Activated CD4-positive, alpha-beta T cell treated with anti-CD3 and anti-CD28 coated beads, Interleukin-2, amount 10 ng/mL, durations not matched to agents 7 days and 5 days (primary cell): ENCODE data around the gene TEC. TPM values are rescaled to one million over a fixed set of nuclear protein-coding genes. Genes with fewer than 3 reads are reported as not detected.
"Not testable (repeated sequence)": the region's sequence is repeated elsewhere in the genome, so short reads cannot be mapped to it uniquely, and the experiment has no call there.

Source experiments
- CTCF ChIA-PET: fragments of 350-600 bp; sonication (Branson Sonifier 250); formaldehyde crosslinking; loops from one replicate; lab custom pipeline; 2021; ENCODE audit warnings: antibody characterized with exemption; lab: Charles Lee
- POLR2A ChIA-PET: fragments of 350-600 bp; sonication (Branson Sonifier 250); formaldehyde crosslinking; loops from one replicate; lab custom pipeline; 2021; ENCODE audit warnings: antibody characterized with exemption; lab: Charles Lee
- DNase-seq: peaks from one replicate; pipeline ENCODE4 v3.0.0-alpha.2; 2020
- H3K27ac Mint-ChIP-seq: one replicate; pipeline ENCODE4 v1.8.0; 2021; ENCODE audit warnings: mild to moderate bottlenecking, moderate library complexity, mixed read lengths
- H3K27me3 Mint-ChIP-seq: one replicate; pipeline ENCODE4 v1.8.0; 2021; ENCODE audit warnings: mixed read lengths
- H3K36me3 Mint-ChIP-seq: one replicate; pipeline ENCODE4 v1.8.0; 2021; ENCODE audit warnings: low read depth, mixed read lengths
- H3K4me1 Mint-ChIP-seq: one replicate; pipeline ENCODE4 v1.8.0; 2021; ENCODE audit warnings: mixed read lengths
- H3K4me3 Mint-ChIP-seq: one replicate; pipeline ENCODE4 v1.8.0; 2021; ENCODE audit warnings: mild to moderate bottlenecking, moderate library complexity, mixed read lengths
- H3K9me3 Mint-ChIP-seq: one replicate; pipeline ENCODE4 v1.8.0; 2021; ENCODE audit warnings: mixed read lengths
- total RNA-seq, 2 experiments: library from RNA; stranded (reverse); gene quantifications; one replicate each; pipeline ENCODE4 v1.2.3, GENCODE V29; 2021

TEC gene
- total RNA-seq, 2 experiments from 2014 or later, result 1.0 to 1.1 TPM

DNA sequence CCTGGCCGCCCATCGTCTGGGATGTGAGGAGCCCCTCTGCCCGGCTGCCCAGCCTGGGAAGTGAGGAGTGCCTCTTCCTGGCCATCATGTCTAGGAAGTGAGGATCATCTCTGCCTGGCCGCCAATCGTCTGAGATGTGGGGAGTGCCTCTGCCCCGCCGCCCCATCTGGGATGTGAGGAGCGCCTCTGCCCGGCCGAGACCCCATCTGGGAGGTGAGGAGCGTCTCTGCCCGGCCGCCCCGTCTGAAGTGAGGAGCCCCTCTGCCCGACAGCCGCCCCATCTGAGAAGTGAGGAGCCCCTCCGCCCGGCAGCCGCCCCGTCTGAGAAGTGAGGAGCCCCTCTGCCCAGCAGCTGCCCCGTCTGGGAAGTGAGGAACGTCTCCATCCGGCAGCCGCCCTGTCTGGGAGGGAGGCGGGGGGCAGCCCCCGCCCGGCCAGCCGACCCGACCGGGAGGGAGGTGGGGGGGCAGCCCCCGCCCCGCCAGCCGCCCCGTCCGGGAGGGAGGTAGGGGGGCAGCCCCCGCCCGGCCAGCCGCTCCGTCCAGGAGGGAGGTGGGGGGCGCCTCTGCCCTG lies 22.7 kb upstream of the TEC start:
- H3K9me3 Mint-ChIP-seq, H3K4me1 Mint-ChIP-seq, H3K27me3 Mint-ChIP-seq, CTCF ChIA-PET, DNase-seq, POLR2A ChIA-PET, H3K36me3 Mint-ChIP-seq, H3K27ac Mint-ChIP-seq, H3K4me3 Mint-ChIP-seq: not testable (repeated sequence)

DNA sequence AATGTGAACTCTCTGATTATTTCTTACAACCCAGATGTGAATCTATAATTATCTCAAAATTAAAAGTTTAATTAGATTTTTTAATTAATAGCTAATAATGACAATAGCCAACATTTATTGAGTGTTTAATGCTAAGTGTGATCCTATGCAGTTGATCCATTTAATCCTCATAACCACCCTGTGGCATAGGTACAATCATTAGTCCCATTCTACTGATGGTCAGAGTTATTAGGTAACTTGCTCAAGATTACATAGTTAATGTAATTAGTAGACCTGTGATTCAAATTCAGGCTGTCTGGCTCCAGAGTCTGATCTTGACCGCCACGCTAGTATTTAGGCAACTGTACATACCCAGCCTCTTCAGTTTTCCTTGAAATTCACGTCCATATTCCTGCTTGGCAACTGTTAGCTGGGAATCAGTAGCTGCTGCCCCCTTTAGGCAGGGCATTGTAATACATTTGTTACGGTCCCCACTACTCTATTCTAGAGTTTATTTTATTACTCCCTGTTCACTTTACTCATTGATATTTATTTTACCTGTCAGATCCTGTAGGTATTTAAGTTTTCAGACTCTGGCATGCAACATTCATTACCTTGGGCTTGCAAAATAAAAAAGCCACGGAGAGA lies 20.6 kb upstream of the TEC start:
- Mint-ChIP-seq H3K27ac (no peak overlapping the region), H3K4me1 (no peaks in the 10 kb centered on the region), H3K27me3 (peaks cover 2% of the 10 kb centered on the region), H3K4me3 (no peak overlapping the region), H3K9me3 (no peaks in the 10 kb centered on the region), H3K36me3 (no peaks in the 10 kb centered on the region)
- ChIA-PET POLR2A (no interaction called here), CTCF (interaction anchor here (1.3 kb wide), 1 partner anchor 10 kb away, joined by 3 read pairs; no protein-coding TSS in a partner anchor)
- DNase-seq, result no peak

GRCh38 chr4:48286060-48286459 lies 16.4 kb upstream of the TEC start:
- H3K4me1 Mint-ChIP-seq, DNase-seq, CTCF ChIA-PET, H3K4me3 Mint-ChIP-seq, H3K9me3 Mint-ChIP-seq, H3K27ac Mint-ChIP-seq, POLR2A ChIA-PET, H3K36me3 Mint-ChIP-seq: not testable (repeated sequence)
- peaks cover 38% of the 10 kb centered on the region for H3K27me3 Mint-ChIP-seq

DNA sequence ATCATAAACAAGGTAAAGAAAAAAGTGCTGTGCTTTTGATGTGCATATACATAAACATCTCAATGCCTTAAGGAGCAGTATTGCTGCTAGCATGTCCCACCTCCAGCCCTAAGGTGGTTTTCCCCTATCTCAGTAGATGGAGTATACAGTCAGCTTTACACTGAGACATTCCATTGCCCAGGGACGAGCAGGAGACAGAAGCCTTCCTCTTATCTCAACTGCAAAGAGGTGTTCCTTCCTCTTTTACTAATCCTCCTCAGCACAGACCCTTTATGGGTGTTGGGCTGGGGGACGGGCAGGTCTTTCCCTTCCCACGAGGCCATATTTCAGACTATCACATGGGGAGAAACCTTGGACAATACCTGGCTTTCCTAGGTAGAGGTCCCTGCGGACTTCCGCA lies 16.0 kb upstream of the TEC start:
- H3K36me3 Mint-ChIP-seq, H3K27ac Mint-ChIP-seq, H3K4me1 Mint-ChIP-seq, DNase-seq, H3K9me3 Mint-ChIP-seq, H3K4me3 Mint-ChIP-seq, CTCF ChIA-PET, POLR2A ChIA-PET: not testable (repeated sequence)
- peaks cover 40% of the 10 kb centered on the region for H3K27me3 Mint-ChIP-seq

GRCh38 chr4:48275686-48276085 lies 6.0 kb upstream of the TEC start:
- Mint-ChIP-seq H3K27me3 (peaks cover 6% of the 10 kb centered on the region), H3K9me3 (peaks cover 10% of the 10 kb centered on the region), H3K36me3 (no peaks in the 10 kb centered on the region), H3K4me3 (no peak overlapping the region), H3K27ac (no peak overlapping the region), H3K4me1 (peaks cover 9% of the 10 kb centered on the region)
- DNase-seq, result no peak
- ChIA-PET POLR2A (no interaction called here), CTCF (interaction anchor here (0.5 to 1.1 kb wide), 3 partner anchors 45 to 524 kb away, joined by 3 to 4 read pairs (median 4); partner anchors contain the start of gene SLAIN2)

- DNase-seq, result no peak
- CTCF ChIA-PET, result interaction anchor here (0.5 to 1.1 kb wide), 4 partner anchors 36 to 525 kb away, joined by 3 to 4 read pairs (median 4); partner anchors contain the start of gene SLAIN2
- H3K9me3 Mint-ChIP-seq, result peaks cover 8% of the 10 kb centered on the region
- H3K4me3 Mint-ChIP-seq, result no peak overlapping the region
- H3K4me1 Mint-ChIP-seq, result peaks cover 14% of the 10 kb centered on the region
- POLR2A ChIA-PET, result no interaction called here
- peaks cover 4% of the 10 kb centered on the region for H3K27me3 Mint-ChIP-seq
- no peaks in the 10 kb centered on the region for H3K36me3 Mint-ChIP-seq
- H3K27ac Mint-ChIP-seq, result no peak overlapping the region
Observed at GRCh38 chr4:48275247-48275646, 5.6 kb upstream of the TEC start.

DNA sequence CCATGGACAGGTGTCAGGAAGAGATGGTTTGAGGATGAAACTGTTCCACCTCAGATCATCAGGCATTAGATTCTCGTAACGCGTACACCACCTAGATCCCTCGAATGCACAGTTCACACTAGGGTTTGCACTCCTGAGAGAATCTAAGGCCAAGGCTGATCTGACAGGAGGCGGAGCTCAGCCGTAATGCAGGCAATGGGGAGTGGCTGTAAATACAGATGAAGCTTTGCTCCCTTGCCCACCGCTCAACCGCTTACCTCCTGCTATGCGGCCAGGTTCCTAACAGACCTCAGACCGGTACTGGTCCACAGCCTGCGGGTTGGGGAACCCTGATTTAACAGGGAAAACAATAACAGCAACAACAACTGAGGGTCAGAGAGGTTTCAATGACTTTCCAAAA lies 2.0 kb upstream of the TEC start:
- CTCF ChIA-PET, result no interaction called here
- H3K4me1 Mint-ChIP-seq, result peaks cover 26% of the 10 kb centered on the region
- H3K27ac Mint-ChIP-seq, result no peak overlapping the region
- H3K9me3 Mint-ChIP-seq, result no peaks in the 10 kb centered on the region
- POLR2A ChIA-PET, result no interaction called here
- no peak overlapping the region for H3K4me3 Mint-ChIP-seq
- DNase-seq, result no peak
- H3K36me3 Mint-ChIP-seq, result no peaks in the 10 kb centered on the region
- H3K27me3 Mint-ChIP-seq, result no peaks in the 10 kb centered on the region

- Mint-ChIP-seq H3K36me3 (peaks cover 2% of the 10 kb centered on the region), H3K27ac (peak overlapping the region; percentile 87), H3K9me3 (no peaks in the 10 kb centered on the region), H3K27me3 (no peaks in the 10 kb centered on the region), H3K4me3 (no peak overlapping the region), H3K4me1 (peaks cover 24% of the 10 kb centered on the region)
- ChIA-PET CTCF (no interaction called here), POLR2A (no interaction called here)
- no peak for DNase-seq
Observed at GRCh38 chr4:48270951-48271473, 1.4 kb upstream of the TEC start.

- Mint-ChIP-seq H3K27me3 (no peaks in the 10 kb centered on the region), H3K4me1 (peaks cover 24% of the 10 kb centered on the region), H3K9me3 (no peaks in the 10 kb centered on the region), H3K27ac (peak overlapping the region; percentile 87), H3K4me3 (peak overlapping the region; percentile 85), H3K36me3 (peaks cover 3% of the 10 kb centered on the region)
- ChIA-PET CTCF (no interaction called here), POLR2A (no interaction called here)
- no peak for DNase-seq
Observed at GRCh38 chr4:48270523-48270897, 872 bp upstream of the TEC start.

DNA sequence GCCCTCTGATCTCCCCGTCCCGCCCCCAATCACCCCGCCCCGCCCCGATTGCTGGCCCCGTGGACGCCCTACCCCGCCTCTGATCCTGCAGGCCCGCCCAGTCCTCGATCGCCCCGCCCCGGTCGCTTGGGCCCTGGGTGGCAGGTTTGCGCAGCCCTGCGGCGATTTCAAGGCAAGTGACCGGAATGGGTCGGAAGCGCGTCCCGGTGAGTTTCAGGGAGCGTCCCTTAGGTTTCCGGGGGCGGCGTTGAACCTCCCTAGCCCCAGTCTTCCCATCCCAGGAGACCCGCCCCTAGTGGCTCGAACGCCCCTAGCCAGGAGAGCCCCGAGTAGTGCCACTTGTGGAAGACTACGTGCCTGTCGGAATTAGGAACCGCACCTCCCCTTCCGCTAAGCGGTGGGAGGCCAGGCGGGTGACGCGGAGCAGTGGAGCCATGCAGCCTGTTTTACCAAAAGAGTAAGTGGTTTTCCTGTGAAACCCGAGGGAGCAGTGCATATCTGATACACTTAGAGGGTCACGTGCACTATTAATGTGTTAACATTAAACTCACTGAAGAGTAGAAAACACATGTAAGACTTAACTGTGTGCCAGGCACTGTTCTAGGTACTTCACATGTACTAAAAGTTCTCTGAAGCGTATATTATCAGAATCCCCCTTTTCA lies 354 bp upstream of the TEC start:
- ChIA-PET POLR2A (no interaction called here), CTCF (no interaction called here)
- Mint-ChIP-seq H3K4me1 (peaks cover 22% of the 10 kb centered on the region), H3K36me3 (peaks cover 3% of the 10 kb centered on the region), H3K4me3 (peak overlapping the region; percentile 85), H3K27me3 (no peaks in the 10 kb centered on the region), H3K9me3 (no peaks in the 10 kb centered on the region), H3K27ac (peak overlapping the region; percentile 87)
- DNase-seq, result peak; percentile 88

- POLR2A ChIA-PET, result no interaction called here
- DNase-seq, result no peak
- Mint-ChIP-seq H3K4me3 (peak overlapping the region; percentile 2), H3K4me1 (peaks cover 21% of the 10 kb centered on the region), H3K9me3 (no peaks in the 10 kb centered on the region), H3K27ac (no peak overlapping the region), H3K36me3 (peaks cover 3% of the 10 kb centered on the region), H3K27me3 (no peaks in the 10 kb centered on the region)
- CTCF ChIA-PET, result interaction anchor here (1.0 kb wide), 1 partner anchor 17 kb away, joined by 3 read pairs; no protein-coding TSS in a partner anchor
Observed at GRCh38 chr4:48267574-48267973, 2.1 kb downstream of the TEC start.

GRCh38 chr4:48266781-48267180 lies 2.9 kb downstream of the TEC start:
- no peak for DNase-seq
- Mint-ChIP-seq H3K4me3 (no peak overlapping the region), H3K36me3 (peaks cover 3% of the 10 kb centered on the region), H3K27me3 (no peaks in the 10 kb centered on the region), H3K9me3 (no peaks in the 10 kb centered on the region), H3K4me1 (peaks cover 21% of the 10 kb centered on the region), H3K27ac (no peak overlapping the region)
- POLR2A ChIA-PET, result no interaction called here
- CTCF ChIA-PET, result interaction anchor here (0.6 to 0.9 kb wide), 2 partner anchors 32 to 123 kb away, joined by 3 read pairs; no protein-coding TSS in a partner anchor

DNA sequence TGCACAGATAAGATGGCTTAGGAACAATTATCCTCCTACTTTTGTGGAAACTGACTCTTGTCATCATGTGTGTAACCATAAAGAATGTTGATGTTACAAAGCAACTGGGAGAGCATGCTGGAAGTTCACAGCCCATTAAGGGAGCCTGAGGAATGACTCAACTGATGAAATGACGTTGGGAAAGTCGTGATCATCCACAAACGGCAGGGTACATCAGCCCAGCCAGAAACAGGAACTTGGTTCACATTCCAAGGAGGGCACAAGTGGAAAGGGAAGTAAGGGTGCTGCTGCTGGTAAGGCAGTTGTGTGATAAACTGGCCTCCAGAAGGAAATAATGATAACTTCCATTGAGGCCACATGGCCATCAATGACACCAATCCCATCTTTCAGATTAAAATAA lies 6.7 kb downstream of the TEC start:
- H3K36me3 Mint-ChIP-seq, result peaks cover 3% of the 10 kb centered on the region
- ChIA-PET CTCF (no interaction called here), POLR2A (no interaction called here)
- H3K9me3 Mint-ChIP-seq, result no peaks in the 10 kb centered on the region
- H3K27ac Mint-ChIP-seq, result no peak overlapping the region
- DNase-seq, result no peak
- H3K4me3 Mint-ChIP-seq, result no peak overlapping the region
- peaks cover 7% of the 10 kb centered on the region for H3K4me1 Mint-ChIP-seq
- no peaks in the 10 kb centered on the region for H3K27me3 Mint-ChIP-seq
